ENCODE data around the gene ADAMTS17. TPM values are rescaled to one million over a fixed set of nuclear protein-coding genes. Genes with fewer than 3 reads are reported as not detected.
A peak's percentile ranks its signal among the peaks of the same experiment; 100 is the strongest.

The ADAMTS17 gene
- total and polyA plus RNA-seq, 8 donors: 4.2 to 16.4 (median 10.8) TPM

GRCh38 chr15:99955532-99955931, 386.2 kb downstream of the ADAMTS17 start:
- 96 to 99% methylated on average over 6 of the region's 6 CpGs for WGBS, 2 donors
- ATAC-seq: no peak
- no peaks in the 10 kb centered on the region for H3K4me1 ChIP-seq
- FAIRE-seq: no peak
- no peaks in the 10 kb centered on the region for H3K36me3 ChIP-seq
- TF ChIP-seq CTCF (IDR thresholded peaks at IDR 0.05): no peak
- no peak for DNase-seq
- no peak overlapping the region for H3K4me3 ChIP-seq
- intact Hi-C loops (cut with DNase I): no loop called here
- no peak overlapping the region for H3K27ac ChIP-seq
- H3K9me3 ChIP-seq: no peaks in the 10 kb centered on the region
- no peaks in the 10 kb centered on the region for H3K27me3 ChIP-seq

- Histone ChIP-seq H3K9me3 (no peaks in the 10 kb centered on the region), H3K27me3 (no peaks in the 10 kb centered on the region), H3K27ac (no peak overlapping the region), H3K4me3 (no peak overlapping the region), H3K36me3 (no peaks in the 10 kb centered on the region), H3K4me1 (no peaks in the 10 kb centered on the region)
- 84 to 97% methylated on average over 1 of the region's 1 CpG for WGBS, 2 donors
- intact Hi-C loops (cut with DNase I): no loop called here
- no peak for DNase-seq
- TF ChIP-seq CTCF (IDR thresholded peaks at IDR 0.05): no peak
- FAIRE-seq: no peak
- ATAC-seq: no peak
These were observed 386.6 kb downstream of the ADAMTS17 start for GRCh38 chr15:99955181-99955525.

GRCh38 chr15:99954361-99955180, 387.2 kb downstream of the ADAMTS17 start:
- H3K27ac ChIP-seq: no peak overlapping the region
- H3K36me3 ChIP-seq: no peaks in the 10 kb centered on the region
- no peak for TF ChIP-seq CTCF (IDR thresholded peaks at IDR 0.05)
- intact Hi-C loops (cut with DNase I): no loop called here
- no peaks in the 10 kb centered on the region for H3K27me3 ChIP-seq
- no peaks in the 10 kb centered on the region for H3K4me1 ChIP-seq
- WGBS, 2 donors: 82% methylated on average over 11 of the region's 11 CpGs
- FAIRE-seq (no peak), ATAC-seq (peak in 1 of 4 donors; percentile 22), DNase-seq (peak in 1 of 6 donors; percentile 22)
- H3K9me3 ChIP-seq: no peaks in the 10 kb centered on the region
- H3K4me3 ChIP-seq: no peak overlapping the region

GRCh38 chr15:99953886-99954285, 387.9 kb downstream of the ADAMTS17 start:
- ATAC-seq (no peak), FAIRE-seq (no peak), DNase-seq (no peak)
- 87% methylated on average over 7 of the region's 7 CpGs for WGBS, 2 donors
- H3K9me3 ChIP-seq: no peaks in the 10 kb centered on the region
- H3K4me3 ChIP-seq: no peak overlapping the region
- H3K4me1 ChIP-seq: no peaks in the 10 kb centered on the region
- no peak overlapping the region for H3K27ac ChIP-seq
- no peaks in the 10 kb centered on the region for H3K27me3 ChIP-seq
- no peaks in the 10 kb centered on the region for H3K36me3 ChIP-seq
- intact Hi-C loops (cut with DNase I): no loop called here
- no peak for TF ChIP-seq CTCF (IDR thresholded peaks at IDR 0.05)

GRCh38 chr15:99951511-99951910, 390.3 kb downstream of the ADAMTS17 start:
- no peak for FAIRE-seq

More at GRCh38 chr15:99951511-99951910, 390.3 kb downstream of the ADAMTS17 start:
- TF ChIP-seq CTCF (IDR thresholded peaks at IDR 0.05): no peak
- ATAC-seq (no peak), DNase-seq (no peak)
- WGBS, 2 donors: 73 to 89% methylated on average over 5 of the region's 5 CpGs
- no peak overlapping the region for H3K27ac ChIP-seq
- H3K27me3 ChIP-seq: no peaks in the 10 kb centered on the region
- H3K4me1 ChIP-seq: no peaks in the 10 kb centered on the region
- no peaks in the 10 kb centered on the region for H3K36me3 ChIP-seq
- H3K9me3 ChIP-seq: no peaks in the 10 kb centered on the region
- H3K4me3 ChIP-seq: no peak overlapping the region
- intact Hi-C loops (cut with DNase I): no loop called here
